Measurements from ENCODE around the gene EFHC1.

DNA sequence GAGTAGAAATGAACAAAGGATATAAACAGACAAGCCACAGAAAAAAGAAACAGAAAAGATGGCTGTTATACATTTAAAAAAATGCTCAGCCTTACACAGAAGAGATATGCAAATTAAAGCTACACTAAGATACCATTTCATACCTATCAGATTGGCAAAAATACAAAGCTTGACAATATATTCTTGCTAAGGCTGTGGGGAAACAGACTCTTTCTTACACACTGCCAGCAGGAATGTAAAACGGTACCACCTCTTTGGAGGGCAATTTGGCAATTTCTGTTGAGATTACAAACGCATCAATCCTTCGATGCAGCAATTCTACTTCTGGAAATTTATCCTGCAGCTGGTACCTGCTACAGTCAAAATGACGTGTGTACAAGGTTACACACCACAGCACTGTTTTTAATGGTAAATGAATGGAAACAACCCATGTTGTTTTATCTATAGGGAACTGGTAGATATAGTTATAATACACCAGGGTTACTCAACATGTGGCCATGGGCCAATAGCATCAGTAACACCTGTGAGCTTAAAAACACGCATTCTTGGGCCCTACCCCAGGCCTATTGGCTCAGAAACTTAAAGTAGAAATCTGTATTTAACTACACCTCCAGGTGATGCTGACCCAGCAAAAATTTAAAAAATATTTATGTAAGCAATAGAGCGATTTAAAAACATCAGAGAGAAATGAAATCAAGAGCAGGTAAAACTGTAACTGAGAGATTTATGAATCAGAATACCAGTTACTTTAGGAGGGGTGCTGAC, 103.4 kb downstream of the EFHC1 start:
- no peak for TF ChIP-seq TAF1 (IDR thresholded peaks at IDR 0.05; ENCODE audit: borderline replicate concordance, insufficient read depth, low read length)
- TF ChIP-seq, protein P1, sequence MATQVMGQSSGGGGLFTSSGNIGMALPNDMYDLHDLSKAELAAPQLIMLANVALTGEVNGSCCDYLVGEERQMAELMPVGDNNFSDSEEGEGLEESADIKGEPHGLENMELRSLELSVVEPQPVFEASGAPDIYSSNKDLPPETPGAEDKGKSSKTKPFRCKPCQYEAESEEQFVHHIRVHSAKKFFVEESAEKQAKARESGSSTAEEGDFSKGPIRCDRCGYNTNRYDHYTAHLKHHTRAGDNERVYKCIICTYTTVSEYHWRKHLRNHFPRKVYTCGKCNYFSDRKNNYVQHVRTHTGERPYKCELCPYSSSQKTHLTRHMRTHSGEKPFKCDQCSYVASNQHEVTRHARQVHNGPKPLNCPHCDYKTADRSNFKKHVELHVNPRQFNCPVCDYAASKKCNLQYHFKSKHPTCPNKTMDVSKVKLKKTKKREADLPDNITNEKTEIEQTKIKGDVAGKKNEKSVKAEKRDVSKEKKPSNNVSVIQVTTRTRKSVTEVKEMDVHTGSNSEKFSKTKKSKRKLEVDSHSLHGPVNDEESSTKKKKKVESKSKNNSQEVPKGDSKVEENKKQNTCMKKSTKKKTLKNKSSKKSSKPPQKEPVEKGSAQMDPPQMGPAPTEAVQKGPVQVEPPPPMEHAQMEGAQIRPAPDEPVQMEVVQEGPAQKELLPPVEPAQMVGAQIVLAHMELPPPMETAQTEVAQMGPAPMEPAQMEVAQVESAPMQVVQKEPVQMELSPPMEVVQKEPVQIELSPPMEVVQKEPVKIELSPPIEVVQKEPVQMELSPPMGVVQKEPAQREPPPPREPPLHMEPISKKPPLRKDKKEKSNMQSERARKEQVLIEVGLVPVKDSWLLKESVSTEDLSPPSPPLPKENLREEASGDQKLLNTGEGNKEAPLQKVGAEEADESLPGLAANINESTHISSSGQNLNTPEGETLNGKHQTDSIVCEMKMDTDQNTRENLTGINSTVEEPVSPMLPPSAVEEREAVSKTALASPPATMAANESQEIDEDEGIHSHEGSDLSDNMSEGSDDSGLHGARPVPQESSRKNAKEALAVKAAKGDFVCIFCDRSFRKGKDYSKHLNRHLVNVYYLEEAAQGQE (IDR thresholded peaks at IDR 0.05; ENCODE audit: insufficient read depth in 1 of 2, low read depth in 2 of 2, low read length in 2 of 2) = no peak
- TF ChIP-seq POLR2AphosphoS5 (IDR thresholded peaks at IDR 0.05; ENCODE audit: low read depth, low read length) = no peak
